Right renal cortex interstitium (tissue), 3 donors: ENCODE data around the gene ZNF750. TPM values are rescaled to one million over a fixed set of nuclear protein-coding genes. Genes with fewer than 3 reads are reported as not detected.

ENCODE experiments used
- DNase-seq, 3 donors: peaks; one replicate each; pipeline ENCODE4 v3.0.0-alpha.2; 2013; ENCODE audit warnings: low read depth in 3 of 3, low spot score in 2 of 3
- polyA plus RNA-seq, 3 donors: library from polyadenylated mRNA; unstranded; fragments of 120-200 nt; gene quantifications; one replicate each; pipeline ENCODE4 v1.2.1, GENCODE V29; 2013; ENCODE audit not compliant: insufficient read length in 3 of 3

Gene ZNF750
- polyA plus RNA-seq, 3 donors: 1.2 to 1.8 (median 1.6) TPM

DNA sequence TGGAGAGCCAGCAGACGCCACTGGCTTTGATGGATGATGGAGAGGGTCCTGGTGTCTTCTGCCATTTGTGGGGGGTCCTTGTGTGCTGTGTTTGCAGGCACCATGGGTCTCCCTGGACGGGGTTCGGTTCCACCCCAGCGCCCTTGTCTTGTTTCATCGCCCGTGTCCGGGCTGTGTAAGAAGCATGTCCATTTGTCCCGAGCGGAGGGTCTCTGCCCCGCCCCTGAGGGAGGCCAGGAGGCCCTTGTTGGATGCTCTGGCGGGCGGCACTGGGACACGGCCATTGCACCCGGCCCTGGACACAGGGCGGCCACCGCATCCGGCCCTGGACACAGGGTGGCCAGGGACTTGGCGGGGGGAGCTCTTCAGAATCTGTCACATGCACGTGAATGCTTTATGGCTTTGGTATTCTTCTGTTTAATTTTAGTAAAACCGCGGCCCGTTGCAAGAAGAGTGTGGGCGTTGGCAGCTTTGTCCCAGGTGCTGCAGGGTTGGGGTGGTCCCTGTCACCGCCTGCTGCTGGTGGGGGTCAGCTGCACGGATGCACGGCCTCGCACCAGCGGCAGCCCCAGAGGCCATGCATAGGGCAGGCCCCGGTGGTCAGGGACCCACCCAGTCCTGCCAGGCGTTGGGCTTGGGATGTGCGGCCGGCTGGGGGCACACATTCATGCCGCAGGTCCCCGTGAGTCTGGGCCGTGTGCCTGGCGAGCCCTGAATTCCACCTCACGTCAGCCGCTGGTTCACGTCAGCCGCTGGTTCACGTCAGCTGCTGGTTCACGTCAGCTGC is 21.0 kb upstream of the ZNF750 start:
- DNase-seq: no peak

DNA sequence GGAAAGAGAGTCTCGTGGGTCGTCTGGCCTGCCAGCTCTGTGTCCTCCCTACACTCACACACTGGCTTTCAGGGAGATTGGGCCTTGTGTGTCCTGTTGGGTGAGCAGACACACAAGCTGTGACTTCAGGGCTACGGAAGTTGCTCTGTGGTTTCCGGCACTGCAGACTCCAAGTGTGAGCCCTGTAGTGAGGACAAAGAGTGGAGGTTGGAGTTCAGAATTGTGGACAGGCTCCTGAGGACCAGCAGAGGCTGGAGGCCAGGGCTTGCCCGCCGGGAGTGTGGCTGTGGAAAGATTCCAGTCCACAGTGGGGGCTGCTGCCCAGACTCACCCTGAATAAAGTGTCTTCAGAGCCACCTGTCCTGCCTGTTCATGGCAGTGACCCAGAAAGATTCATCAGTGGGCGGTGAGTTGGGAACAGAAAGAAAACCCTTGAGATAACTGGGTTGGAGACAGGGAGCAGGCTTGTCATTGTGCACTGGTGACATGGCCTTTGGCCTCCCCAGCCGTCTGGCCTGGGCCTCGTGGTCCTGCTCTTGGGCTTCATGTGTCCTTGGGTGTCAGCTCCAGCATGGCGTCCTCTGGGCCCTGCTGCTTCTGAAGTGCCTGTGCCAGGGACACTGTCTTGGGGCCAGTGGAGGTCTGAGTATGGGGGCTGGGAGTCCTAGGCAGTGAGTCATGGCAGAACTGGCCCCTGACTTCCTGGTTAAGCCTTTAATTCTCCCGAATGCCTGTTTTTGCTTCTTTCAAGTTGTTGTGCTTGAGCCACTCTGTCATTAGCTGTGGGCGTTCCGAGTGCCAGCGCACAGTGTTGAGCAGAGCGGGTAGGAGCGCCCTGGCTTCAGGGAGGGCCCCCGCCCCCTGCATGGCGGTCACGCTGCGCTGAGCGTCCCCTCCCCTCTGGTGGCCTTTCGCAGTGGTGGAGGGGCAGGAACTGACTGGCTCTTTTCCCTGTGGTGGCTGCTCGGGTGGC is 19.9 kb upstream of the ZNF750 start:
- DNase-seq: peak in 2 of 3 donors; percentile 68 to 79

DNA sequence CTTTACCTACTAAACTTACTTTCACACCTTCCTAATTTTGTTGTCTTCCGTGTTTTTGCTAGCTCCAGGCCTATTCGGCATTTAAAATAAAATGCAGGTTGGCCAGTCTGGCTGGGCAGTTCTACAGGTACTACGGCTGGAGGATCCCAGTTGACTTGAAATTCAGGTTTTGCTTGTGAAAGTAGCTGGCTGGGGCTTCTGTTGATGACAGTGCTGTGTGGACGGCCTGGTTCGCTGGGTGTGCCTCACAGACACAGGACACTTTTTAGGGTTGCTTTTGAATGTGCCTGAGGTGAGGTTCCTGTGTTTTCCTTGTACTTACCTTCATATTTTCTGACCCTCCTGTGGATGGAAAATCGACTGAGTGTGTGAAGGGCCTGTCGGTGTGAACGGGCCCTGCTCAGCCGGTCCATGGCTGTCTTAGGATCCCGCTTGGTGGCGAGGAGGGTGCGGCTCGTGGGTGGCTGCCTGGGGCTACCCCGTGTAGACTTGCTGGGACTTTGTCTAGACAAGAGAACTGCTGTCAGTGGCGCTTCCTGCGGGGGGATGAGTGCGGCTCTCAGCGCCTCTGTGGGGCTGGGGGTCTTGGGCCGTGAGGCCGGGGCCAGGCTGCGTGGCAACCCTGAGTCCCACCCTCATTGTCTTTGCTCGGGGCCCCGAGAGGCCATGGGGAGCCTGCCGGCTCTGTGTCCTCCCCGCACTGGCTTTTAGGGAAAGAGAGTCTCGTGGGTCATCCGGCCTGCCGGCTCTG is 18.7 kb upstream of the ZNF750 start:
- no peak for DNase-seq

DNA sequence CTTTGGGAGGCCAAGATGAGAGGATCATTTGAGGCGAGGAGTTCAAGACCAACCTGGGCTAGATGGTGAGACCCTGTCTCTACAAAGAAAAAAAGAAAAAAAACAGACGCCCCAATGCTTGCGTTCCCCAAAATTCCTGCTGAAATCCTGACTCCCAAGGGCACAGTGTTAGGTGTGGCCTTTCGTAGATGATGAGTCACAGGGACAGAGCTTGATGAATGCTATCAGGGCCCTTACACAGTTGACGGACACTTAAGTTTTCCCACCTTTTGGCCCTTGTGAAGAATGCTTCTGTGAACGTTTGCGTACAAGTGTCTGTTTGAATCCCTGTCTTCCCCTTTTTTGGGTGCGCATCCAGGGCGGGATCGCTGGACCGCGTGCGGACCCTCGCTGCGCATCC is 16.5 kb upstream of the ZNF750 start:
- no peak for DNase-seq

DNA sequence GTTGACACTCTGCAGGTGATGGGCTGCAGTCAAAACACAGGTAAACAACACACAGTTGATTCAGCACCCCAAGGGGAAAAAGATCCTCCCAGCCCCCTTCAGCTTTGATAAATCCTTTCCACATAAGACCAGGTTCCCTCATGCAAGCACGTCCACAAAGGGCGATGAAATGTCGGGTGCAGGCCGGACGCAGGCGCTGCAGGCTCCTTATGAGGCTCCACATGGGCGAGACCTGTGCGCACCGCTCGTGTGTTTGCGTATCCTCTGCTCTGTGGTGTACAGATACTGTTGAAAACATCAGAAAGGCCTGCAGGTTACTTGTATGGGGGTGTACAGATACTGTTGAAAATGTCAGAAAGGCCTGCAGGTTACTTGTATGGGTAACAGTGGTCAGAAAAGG is 14.4 kb upstream of the ZNF750 start:
- no peak for DNase-seq

DNA sequence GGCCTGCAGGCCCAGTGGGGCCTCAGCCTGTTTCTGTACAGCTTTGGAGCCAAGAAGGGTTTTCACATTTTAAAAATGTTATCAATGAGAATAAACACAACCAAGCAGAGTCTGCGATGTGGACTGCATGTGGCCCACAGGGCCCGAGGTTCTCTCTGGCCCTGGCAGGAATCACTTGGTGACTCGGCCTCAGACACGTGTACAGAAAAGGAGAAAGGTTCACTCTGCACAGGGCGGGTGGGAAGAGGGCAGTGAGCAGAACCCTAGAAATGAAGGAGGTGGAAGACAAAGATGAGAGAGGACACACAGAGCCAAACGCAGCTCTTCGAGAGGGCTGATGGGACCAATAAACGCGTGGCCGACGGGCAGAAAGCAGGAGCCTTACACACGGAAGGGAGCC is 11.6 kb upstream of the ZNF750 start:
- no peak for DNase-seq

DNA sequence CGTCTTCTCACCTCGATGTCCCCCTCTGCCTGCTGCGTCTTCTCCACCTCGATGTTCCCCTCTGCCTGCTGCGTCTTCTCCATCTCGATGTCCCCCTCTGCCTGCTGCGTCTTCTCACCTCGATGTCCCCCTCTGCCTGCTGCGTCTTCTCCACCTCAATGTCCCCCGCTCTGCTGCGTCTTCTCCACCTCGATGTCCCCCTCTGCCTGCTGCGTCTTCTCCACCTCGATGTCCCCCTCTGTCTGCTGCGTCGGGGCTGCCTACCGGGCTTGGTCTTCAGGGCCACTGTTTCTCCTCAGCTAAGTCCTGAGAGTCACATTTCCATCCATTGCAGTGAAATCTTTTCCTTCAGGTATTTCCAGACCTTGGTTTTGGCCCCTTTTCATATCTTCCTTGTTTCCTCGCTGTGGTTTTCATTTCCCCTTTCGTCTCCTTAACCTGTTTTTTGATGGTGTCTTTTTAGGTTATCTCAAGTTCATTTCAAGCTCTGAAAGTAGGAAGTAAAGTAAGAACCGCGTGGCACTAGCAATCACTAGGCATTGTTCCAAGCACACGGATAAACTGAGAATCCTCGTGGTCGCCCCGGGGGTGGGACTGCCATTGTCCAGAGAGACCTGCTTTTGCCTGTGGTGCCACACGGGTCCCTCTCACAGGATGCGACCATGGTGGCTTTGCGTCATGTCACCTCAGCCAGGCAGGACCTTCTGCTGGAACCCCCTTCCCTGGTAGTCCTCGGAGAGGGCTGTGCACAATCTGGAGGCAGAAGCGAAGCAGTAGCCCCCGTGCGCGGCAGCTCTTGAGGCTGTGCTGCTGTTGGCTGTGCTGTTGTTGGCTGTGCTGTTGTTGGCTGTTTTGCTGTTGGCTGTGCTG is 9.5 kb upstream of the ZNF750 start:
- no peak for DNase-seq

DNA sequence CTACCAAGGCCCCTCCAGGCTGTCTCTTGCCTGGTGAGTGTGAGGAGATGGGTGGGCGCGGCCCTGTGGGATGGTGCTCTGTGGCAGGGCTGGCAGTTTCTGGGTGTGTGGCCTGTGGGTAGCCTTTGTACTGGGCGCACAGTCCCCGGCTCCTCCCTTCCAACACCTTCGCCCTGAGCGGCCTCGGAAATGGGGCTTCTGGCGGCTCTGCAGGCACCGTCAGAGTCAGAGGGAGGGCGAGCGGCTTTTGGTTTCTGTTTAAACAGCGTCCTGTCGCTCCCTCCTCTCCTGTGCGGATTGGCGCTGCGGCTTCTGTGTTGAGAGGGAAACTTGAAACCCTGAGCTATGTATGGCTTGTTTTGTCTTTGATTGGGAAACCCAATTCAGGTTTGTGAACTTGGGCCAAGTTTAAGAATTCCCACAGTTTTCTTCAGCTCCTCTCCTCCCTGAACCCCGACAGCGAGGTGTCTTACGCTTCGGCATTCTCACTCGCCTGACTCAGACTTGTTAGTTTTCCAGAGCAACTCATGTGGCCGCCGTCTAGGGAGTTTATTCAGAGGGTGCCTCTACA is 8.3 kb upstream of the ZNF750 start:
- DNase-seq: no peak

DNA sequence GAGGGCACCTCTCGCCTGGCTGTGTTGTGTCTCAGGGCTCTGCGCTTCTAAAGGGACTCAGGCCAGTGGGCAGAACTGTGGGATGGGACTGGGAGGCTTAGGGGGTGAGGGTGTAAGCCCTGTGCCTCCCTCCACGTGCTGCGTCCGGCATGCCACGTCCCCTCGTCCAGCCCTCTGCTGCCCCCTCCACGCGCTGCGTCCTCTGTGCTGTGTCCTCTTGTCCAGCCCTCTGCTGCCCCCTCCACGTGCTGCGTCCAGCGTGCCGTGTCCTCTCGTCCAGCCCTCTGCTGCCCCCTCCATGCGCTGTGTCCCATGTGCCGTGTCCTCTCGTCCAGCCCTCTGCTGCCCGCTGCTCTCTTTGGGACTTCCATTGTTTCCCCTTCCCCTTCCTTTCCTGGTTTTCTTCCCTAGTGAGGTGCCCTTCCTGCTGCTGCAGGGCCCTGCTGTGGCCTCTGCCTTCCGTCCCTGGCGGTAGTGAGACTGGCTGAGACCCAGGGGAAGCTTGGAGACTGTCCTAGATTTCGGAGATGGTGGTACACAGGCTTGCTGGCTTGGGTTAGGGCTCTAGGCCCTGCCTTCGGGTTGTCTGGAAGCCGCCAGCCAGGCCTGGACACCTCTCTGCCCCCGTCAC is 6.4 kb upstream of the ZNF750 start:
- DNase-seq: no peak

DNA sequence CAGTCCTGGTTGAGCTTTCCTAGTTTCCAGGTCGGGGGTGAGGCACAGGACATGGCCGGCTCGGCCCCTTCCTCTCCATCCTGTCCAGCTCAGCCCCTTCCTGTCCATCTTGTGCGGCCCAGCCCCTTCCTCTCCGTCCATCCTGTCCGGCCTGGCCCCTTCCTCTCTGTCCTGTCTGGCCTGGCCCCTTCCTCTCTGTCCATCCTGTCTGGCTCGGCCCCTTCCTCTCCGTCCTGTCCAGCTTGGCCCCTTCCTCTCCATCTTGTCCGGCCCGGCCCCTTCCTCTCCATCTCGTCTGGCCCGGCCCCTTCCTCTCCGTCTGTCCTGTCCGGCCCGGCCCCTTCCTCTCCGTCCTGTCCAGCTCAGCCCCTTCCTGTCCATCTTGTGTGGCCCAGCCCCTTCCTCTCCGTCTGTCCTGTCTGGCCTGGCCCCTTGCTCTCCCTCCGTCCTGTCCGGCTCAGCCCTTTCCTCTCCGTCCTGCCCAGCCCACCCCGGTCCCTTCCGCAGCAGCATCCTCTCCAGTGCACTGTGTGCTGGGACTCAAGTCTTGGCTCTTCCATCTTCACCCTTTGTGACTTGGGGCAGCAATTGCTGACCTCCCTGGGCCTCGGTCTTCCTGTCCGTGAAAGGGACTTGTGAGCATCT is 5.5 kb upstream of the ZNF750 start:
- no peak for DNase-seq

DNA sequence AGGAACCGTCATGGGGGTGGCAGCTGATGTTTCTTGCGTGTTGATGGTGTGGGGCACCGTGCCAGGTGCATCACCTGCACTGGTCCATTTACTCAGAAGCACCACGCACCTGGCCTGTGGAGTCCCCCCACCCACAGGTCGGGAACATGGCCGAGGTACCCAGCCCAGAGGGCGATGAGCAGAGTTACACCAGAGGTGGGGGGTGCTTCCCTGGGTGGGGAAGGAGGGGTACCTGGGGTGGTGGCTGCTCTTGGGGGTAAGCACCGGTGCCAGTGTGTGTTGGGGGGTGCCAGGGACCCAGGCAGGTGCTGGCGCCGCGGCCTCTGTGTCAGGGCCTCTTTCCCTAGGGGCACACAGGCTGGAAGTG is 5.0 kb upstream of the ZNF750 start:
- no peak for DNase-seq

DNA sequence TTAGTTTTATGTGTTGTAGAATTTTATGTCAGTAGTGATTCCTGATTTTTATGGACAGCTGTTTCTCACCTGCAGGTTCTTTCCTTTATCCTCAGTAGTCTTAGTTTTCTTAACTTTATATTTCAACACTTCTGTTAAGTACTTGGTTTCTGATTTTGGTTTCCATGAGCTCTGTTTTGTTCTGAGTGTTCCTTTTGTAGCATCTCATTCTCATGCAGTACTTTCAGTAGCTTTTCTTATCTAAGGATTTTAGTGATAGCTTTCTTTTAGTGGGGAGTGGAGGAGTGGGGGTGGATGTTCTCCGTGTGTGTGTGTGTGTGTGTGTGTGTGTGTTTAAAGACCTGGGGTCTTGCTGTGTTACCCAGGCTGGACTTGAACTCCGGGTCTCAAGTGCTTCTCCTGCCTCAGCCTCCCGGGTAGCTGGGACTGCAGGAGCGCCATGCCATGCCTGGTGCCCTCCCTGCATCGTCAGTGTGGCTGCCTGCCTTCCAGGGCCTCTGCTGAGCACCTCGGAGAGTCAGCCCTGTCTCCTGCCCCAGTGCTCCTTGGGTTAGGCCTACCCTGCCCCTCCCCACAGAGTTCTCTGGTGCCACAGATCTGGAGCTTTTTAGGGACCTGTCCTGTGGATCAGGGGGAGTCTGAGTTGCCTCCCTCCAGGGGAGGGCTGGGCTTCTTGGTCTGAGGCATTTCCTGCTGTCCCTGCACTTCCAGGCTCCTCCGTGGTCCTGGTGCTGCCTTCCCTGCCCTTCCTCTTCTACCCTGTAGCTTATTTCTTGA is 4.3 kb upstream of the ZNF750 start:
- DNase-seq: no peak

DNA sequence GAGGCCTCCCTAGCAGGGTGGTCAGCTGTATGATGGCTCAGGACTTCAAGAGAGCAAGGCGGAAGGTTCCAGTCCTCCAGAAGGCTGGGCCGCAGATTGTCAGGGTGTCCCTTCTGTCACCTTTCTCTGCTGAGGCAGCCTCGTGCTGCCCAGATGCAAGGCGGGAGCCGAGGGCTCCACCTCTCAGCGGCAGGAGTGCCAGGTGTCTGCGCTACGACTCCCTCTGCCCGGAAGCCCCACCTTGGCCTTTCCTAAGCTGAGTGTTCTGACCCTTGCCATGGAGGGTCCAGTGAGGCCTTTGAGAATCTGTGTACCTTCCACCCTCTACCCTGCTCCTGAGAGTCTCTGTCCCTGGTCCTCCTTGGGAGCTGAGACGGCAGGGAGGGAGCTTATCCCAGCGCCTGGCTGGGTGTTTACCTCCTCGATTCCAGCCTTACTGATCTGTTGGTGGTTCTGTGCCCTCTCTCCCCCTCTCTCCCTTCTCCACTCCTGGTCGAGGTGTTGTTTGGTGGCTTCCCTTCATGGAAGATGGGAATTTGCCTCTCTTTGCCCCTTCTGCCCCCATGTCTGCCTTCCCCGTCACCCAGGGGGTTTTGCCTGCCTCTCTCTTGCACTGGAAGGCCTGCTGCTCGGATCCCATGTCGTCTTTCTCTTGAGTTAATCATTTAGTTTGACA is 2.2 kb upstream of the ZNF750 start:
- DNase-seq: no peak

DNA sequence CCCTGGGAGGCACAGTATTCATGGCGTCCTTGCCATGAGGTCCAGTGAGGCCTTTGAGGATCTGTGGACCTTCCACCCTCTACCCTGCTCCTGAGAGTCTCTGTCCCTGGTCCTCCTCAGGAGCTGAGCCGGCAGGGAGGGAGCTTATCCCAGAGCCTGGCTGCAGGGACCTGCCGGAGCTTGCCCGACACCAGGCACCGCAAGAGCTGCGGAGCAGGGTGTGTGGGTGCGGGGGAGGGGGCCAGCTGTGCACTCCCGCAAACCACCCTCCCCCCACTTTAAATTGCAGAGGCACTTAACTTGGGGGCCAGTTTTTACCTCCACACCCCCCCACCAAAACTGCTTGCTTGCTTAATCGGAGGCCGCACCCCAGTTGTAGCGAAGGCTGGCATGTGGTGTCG is 609 bp upstream of the ZNF750 start:
- no peak for DNase-seq

DNA sequence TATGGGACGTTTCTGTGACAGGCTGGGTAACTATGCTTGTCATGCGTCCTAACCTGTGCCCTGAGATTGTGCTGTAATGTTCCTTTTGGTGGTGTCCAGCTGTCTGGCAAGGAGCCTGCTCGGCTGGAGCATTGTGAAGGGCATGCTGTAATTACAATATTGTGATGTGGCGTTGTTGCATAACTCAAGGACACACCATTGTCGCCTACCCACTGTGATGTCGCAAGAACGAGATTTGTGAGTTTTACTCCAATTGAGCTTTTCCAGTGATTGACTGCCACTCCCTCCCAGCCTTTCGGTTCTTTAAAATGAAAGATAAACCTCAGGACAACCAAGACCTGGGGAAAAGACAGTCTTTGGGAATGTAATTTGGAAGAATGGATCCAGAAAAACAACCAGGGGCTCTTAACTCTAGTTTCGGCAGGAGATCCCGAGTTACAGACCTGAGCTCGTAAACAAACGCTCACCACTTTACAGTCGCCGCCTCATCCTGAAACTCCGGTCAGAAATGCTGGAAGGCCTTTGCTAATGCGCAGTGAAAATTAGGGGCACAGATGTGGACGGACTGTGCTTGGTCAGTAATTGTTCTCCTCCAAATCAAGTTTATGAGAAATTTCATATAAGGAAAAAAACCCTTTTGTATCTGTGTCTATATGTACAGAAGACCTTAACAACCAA is 1.3 kb downstream of the ZNF750 start:
- no peak for DNase-seq

DNA sequence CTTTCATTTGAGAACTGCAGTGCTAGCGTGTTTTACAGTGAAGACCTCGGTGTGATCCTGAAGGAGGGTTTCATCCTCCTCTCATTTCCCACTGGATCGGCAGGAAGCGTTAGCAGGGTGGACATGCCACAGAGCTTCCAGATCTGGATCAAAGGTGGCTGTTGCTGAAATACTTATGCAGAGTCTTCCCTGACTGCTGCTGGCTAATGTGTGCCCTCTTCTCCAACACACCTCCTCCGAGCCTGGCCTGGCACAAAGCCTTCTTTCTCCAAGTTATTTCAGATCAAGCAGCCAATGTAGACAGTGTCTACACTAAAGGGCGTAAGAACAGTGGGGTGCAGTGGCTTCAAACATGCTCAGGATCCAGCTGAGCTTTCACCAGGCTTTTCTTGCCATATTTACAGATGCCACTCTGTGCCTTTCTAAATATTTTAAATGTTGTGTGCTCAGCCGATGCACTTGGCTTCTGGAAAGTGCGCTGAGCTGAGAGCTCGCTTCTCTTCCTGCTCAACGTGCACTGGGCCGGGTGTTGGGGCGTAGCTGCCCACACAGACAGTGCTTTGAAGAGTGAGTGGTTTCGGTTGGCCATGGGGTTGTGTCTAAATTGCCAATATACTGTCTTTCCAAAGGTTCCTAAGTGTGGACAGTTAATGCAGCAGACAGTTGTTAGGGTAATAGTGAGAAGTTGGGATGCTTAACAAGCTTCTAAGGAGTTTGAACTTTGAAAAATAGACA is 2.1 kb downstream of the ZNF750 start:
- no peak for DNase-seq
